Endodermal cell (in vitro differentiated cells): ENCODE measurements around the gene SYCP3. TPM values are rescaled to one million over a fixed set of nuclear protein-coding genes. Genes with fewer than 3 reads are reported as not detected.

ENCODE experiments used
- DNase-seq: peaks from one replicate; pipeline ENCODE4 v3.0.0-alpha.2; 2017
- H3K27ac ChIP-seq: 2 replicates; pipeline ENCODE4 v1.5.1; 2013; ENCODE audit warnings: mild to moderate bottlenecking, low read depth, low read length, moderate library complexity
- H3K27me3 ChIP-seq: 2 replicates; pipeline ENCODE4 v1.6.1; 2013; ENCODE audit warnings: mild to moderate bottlenecking, low read length, moderate library complexity; ENCODE audit not compliant: insufficient read depth, control insufficient read depth, poor library complexity, severe bottlenecking
- H3K36me3 ChIP-seq: 2 replicates; pipeline ENCODE4 v1.7.0; 2013; ENCODE audit warnings: mild to moderate bottlenecking, low read length, moderate library complexity; ENCODE audit not compliant: control insufficient read depth, insufficient read depth
- H3K4me1 ChIP-seq: one replicate; pipeline ENCODE4 v1.7.0; 2013; ENCODE audit warnings: low read length; ENCODE audit not compliant: control insufficient read depth, insufficient read depth
- H3K4me3 ChIP-seq: 2 replicates; pipeline ENCODE4 v1.5.1; 2013; ENCODE audit warnings: mild to moderate bottlenecking, low read length, moderate library complexity
- H3K9ac ChIP-seq: 2 replicates; pipeline ENCODE4 v1.6.1; 2013; ENCODE audit warnings: mild to moderate bottlenecking, low read length, moderate library complexity; ENCODE audit not compliant: poor library complexity, severe bottlenecking; ENCODE audit errors: extremely low read depth
- H3K9me3 ChIP-seq: 2 replicates; pipeline ENCODE4 v1.6.1; 2013; ENCODE audit warnings: mild to moderate bottlenecking, low read length, moderate library complexity; ENCODE audit not compliant: control insufficient read depth
- H3K27ac Mint-ChIP-seq: 2 replicates; pipeline ENCODE4 v1.8.0; 2020; ENCODE audit warnings: mixed read lengths
- H3K27me3 Mint-ChIP-seq: 2 replicates; pipeline ENCODE4 v1.8.0; 2021; ENCODE audit warnings: mild to moderate bottlenecking, mixed read lengths; ENCODE audit not compliant: insufficient read depth
- H3K36me3 Mint-ChIP-seq: 2 replicates; pipeline ENCODE4 v1.8.0; 2020; ENCODE audit warnings: low read depth, mixed read lengths
- H3K4me1 Mint-ChIP-seq: 2 replicates; pipeline ENCODE4 v1.8.0; 2020; ENCODE audit warnings: mixed read lengths
- H3K4me3 Mint-ChIP-seq: 2 replicates; pipeline ENCODE4 v1.8.0; 2020; ENCODE audit warnings: mild to moderate bottlenecking, moderate library complexity, mixed read lengths
- H3K9me3 Mint-ChIP-seq: 2 replicates; pipeline ENCODE4 v1.8.0; 2020; ENCODE audit warnings: mild to moderate bottlenecking, mixed read lengths
- CTCF ChIP-seq: fragments of 200-600 bp; sonication (generic); conservative IDR thresholded peaks from 2 replicates; pipeline ENCODE4 v1.5.0; 2021; ENCODE audit warnings: antibody characterized with exemption, mild to moderate bottlenecking
- WGBS, 2 experiments: methylation state at CpG; one replicate each; pipeline versions ENCODE4 v1.1.5 to v1.1.7; 2013; ENCODE audit warnings: missing lambda C conversion rate in 2 of 2, mixed read lengths in 1 of 2; ENCODE audit not compliant: insufficient coverage in 1 of 2, insufficient read length in 1 of 2; 5-methylcytosine and 5-hydroxymethylcytosine counted together
- total RNA-seq, 2 donors: library from RNA; stranded (reverse); fragmentation: NEBNext Ultra II Directional in 1 of 2; extraction: Animal tissue kit (Norgen Biotek cat#: 25700) in 1 of 2; gene quantifications; 2 replicates in 1 of 2; 3 replicates in 1 of 2; pipeline ENCODE4 v1.2.1, GENCODE V29; 2021

SYCP3 gene
- total RNA-seq, 2 donors from 2014 or later, result not detected

DNA sequence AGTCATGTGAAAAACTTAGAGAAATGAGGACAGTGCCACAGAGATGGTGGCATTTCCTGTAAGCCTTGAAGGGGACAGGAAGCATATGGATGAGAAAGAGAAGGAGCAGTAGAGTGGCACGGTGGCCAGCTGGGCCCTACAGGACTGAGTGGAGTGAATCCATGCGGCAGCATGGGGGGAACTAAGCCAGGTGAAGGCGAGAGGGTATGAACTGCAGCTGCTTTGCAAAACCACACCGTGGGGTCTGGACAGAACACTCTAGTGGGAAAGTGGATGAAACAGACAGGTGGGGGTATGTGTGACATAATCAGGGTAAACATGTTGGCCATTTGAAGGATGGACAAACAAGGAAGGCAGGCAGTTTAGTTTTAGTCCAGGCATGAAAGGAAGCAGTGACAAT is 10.4 kb upstream of the SYCP3 start:
- Mint-ChIP-seq H3K27me3 (no peaks in the 10 kb centered on the region), H3K36me3 (peaks cover 13% of the 10 kb centered on the region)

GRCh38 chr12:101748907-101749306 is 9.6 kb upstream of the SYCP3 start:
- H3K36me3 ChIP-seq, result peaks cover 26% of the 10 kb centered on the region
- H3K27ac Mint-ChIP-seq, result no peak overlapping the region

More for the DNA sequence above, 10.4 kb upstream of the SYCP3 start:
- no peaks in the 10 kb centered on the region for H3K4me1 ChIP-seq
- Mint-ChIP-seq H3K4me3 (no peak overlapping the region), H3K9me3 (no peaks in the 10 kb centered on the region), H3K27ac (no peak overlapping the region), H3K4me1 (no peaks in the 10 kb centered on the region)
- no peak for TF ChIP-seq CTCF
- peaks cover 26% of the 10 kb centered on the region for H3K36me3 ChIP-seq
- DNase-seq, result no peak
- no peak overlapping the region for H3K4me3 ChIP-seq
- H3K27me3 ChIP-seq, result no peaks in the 10 kb centered on the region
- H3K27ac ChIP-seq, result no peak overlapping the region
- WGBS, 2 experiments, result 92 to 96% methylated on average over 4 of the region's 4 CpGs
- H3K9ac ChIP-seq, result no peak overlapping the region
- H3K9me3 ChIP-seq, result no peaks in the 10 kb centered on the region

DNA sequence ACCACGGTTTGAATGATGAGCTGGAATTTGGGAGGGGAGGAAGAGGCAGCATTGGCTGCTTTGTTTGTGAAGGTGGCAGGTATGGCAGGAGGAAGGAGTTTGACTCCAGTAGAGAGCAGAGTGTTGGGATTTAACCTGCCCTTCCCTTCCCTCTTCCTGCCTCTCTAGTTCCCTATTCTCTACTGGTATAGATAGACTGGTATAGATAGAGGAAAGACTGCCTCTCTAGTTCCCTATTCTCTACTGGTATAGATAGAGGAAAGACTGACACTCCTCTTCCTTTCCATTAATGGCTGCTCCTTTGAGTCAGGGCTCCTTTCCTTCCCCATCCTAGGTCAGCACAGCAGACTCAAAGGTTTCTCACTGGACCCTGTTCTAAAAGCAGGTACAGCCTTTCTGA is 8.4 kb upstream of the SYCP3 start:
- no peaks in the 10 kb centered on the region for H3K4me1 ChIP-seq
- Mint-ChIP-seq H3K27ac (no peak overlapping the region), H3K4me1 (no peaks in the 10 kb centered on the region), H3K9me3 (no peaks in the 10 kb centered on the region), H3K27me3 (no peaks in the 10 kb centered on the region), H3K4me3 (no peak overlapping the region), H3K36me3 (peaks cover 8% of the 10 kb centered on the region)
- H3K27ac ChIP-seq, result no peak overlapping the region
- DNase-seq, result no peak
- H3K4me3 ChIP-seq, result no peak overlapping the region
- peaks cover 26% of the 10 kb centered on the region for H3K36me3 ChIP-seq
- H3K9ac ChIP-seq, result no peak overlapping the region
- no peak for TF ChIP-seq CTCF
- H3K9me3 ChIP-seq, result no peaks in the 10 kb centered on the region
- 80% methylated on average over 1 of the region's 1 CpG; no CpG with 5 or more reads in 1 of the 2 experiments for WGBS, 2 experiments
- no peaks in the 10 kb centered on the region for H3K27me3 ChIP-seq

More at GRCh38 chr12:101748907-101749306, 9.6 kb upstream of the SYCP3 start:
- H3K9me3 ChIP-seq, result no peaks in the 10 kb centered on the region
- no peaks in the 10 kb centered on the region for H3K4me1 ChIP-seq
- Mint-ChIP-seq H3K4me3 (no peak overlapping the region), H3K4me1 (no peaks in the 10 kb centered on the region), H3K36me3 (peaks cover 13% of the 10 kb centered on the region), H3K27me3 (no peaks in the 10 kb centered on the region), H3K9me3 (no peaks in the 10 kb centered on the region)
- no peak for TF ChIP-seq CTCF
- DNase-seq, result no peak
- no peak overlapping the region for H3K9ac ChIP-seq
- no peak overlapping the region for H3K4me3 ChIP-seq
- WGBS, 2 experiments, result 67% methylated on average over 1 of the region's 1 CpG; no CpG with 5 or more reads in 1 of the 2 experiments
- no peaks in the 10 kb centered on the region for H3K27me3 ChIP-seq
- H3K27ac ChIP-seq, result no peak overlapping the region
